OCI-LY7 (cell line): ENCODE measurements around the gene C6orf120. TPM values are rescaled to one million over a fixed set of nuclear protein-coding genes. Genes with fewer than 3 reads are reported as not detected.

ENCODE experiments used
- BruUV-seq: library from RNA; stranded (reverse); fragments of 400-500 nt; replicated peaks from 2 replicates; lab custom pipeline; 2021; lab: Mats Ljungman, UMichigan
- CTCF ChIA-PET: fragments of 300-600 bp; sonication (Branson Sonifier 250); formaldehyde crosslinking; loops from one replicate; lab custom pipeline; 2022; ENCODE audit warnings: antibody characterized with exemption; ENCODE audit not compliant: unreplicated experiment; lab: Charles Lee
- POLR2A ChIA-PET: fragments of 300-600 bp; sonication (Branson Sonifier 250); formaldehyde crosslinking; loops from one replicate; lab custom pipeline; 2022; ENCODE audit warnings: antibody characterized with exemption; lab: Charles Lee
- DNase-seq: peaks from one replicate; pipeline ENCODE4 v3.0.0-alpha.2; 2015; ENCODE audit warnings: low spot score
- H2AFZ ChIP-seq: fragments of 200-600 bp; sonication (generic), shearing (Covaris generic); 2 replicates; pipeline ENCODE4 v1.6.1; 2014; ENCODE audit warnings: mild to moderate bottlenecking, antibody characterized with exemption, low read length, moderate library complexity
- H3K27ac ChIP-seq: fragments of 200-600 bp; sonication (generic); 2 replicates; pipeline ENCODE4 v1.5.1; 2014; ENCODE audit warnings: mixed run types, low read depth, mild to moderate bottlenecking, moderate library complexity, low read length, inconsistent platforms; ENCODE audit not compliant: poor library complexity, severe bottlenecking
- H3K36me3 ChIP-seq: fragments of 200-600 bp; sonication (generic); 2 replicates; pipeline ENCODE4 v1.6.1; 2014; ENCODE audit warnings: mild to moderate bottlenecking, antibody characterized with exemption, low read length, moderate library complexity, mixed read lengths; ENCODE audit not compliant: insufficient read depth
- H3K4me1 ChIP-seq: fragments of 200-600 bp; sonication (generic); 2 replicates; pipeline ENCODE4 v1.5.1; 2014; ENCODE audit warnings: mild to moderate bottlenecking, low read length; ENCODE audit not compliant: insufficient read depth, poor library complexity, severe bottlenecking
- H3K4me2 ChIP-seq: fragments of 200-600 bp; sonication (generic); 2 replicates; pipeline ENCODE4 v1.6.1; 2014; ENCODE audit warnings: mild to moderate bottlenecking, low read length
- H3K4me3 ChIP-seq: fragments of 200-600 bp; sonication (generic); 2 replicates; pipeline ENCODE4 v1.5.1; 2014; ENCODE audit warnings: mild to moderate bottlenecking, low read depth, low read length; ENCODE audit not compliant: poor library complexity, severe bottlenecking
- H3K79me2 ChIP-seq: fragments of 200-600 bp; sonication (generic); 2 replicates; pipeline ENCODE4 v1.6.1; 2016; ENCODE audit warnings: low read depth, mild to moderate bottlenecking, low read length, moderate library complexity, mixed read lengths; ENCODE audit not compliant: insufficient read depth
- H3K9me2 ChIP-seq: fragments of 200-600 bp; sonication (generic); 2 replicates; pipeline ENCODE4 v1.6.1; 2016; ENCODE audit warnings: mild to moderate bottlenecking, low read length, mixed read lengths; ENCODE audit not compliant: insufficient read depth
- H3K9me3 ChIP-seq: fragments of 200-600 bp; sonication (generic); 2 replicates; pipeline ENCODE4 v1.6.1; 2014; ENCODE audit warnings: mild to moderate bottlenecking, mixed run types, low read length, mixed read lengths
- H4K20me1 ChIP-seq: fragments of 200-600 bp; sonication (generic); 2 replicates; pipeline ENCODE4 v1.6.1; 2014; ENCODE audit warnings: mild to moderate bottlenecking, antibody characterized with exemption, low read length, moderate library complexity, mixed read lengths; ENCODE audit not compliant: insufficient read depth
- EZH2phosphoT487 ChIP-seq: fragments of 200-600 bp; sonication (generic); IDR thresholded peaks from 2 replicates; pipeline ENCODE4 v1.6.1; 2018; ENCODE audit warnings: low read depth, borderline replicate concordance, mild to moderate bottlenecking, mixed run types, antibody characterized with exemption, low read length, moderate library complexity, mixed read lengths
- intact Hi-C: fragments of 100-400 bp; cut with micrococcal nuclease; formaldehyde crosslinking; loops from one replicate; pipeline ENCODE4 v1.10.0; 2022; ENCODE audit not compliant: unreplicated experiment
- total RNA-seq, 2 experiments: library from RNA; depleted of rRNA in 1 of 2; stranded (reverse); fragments of >200 nt in 1 of 2; shearing (Covaris generic) in 1 of 2; gene quantifications; 2 replicates each; pipeline ENCODE4 v1.2.3, GENCODE V29; 2014 to 2022
- TF ChIP-seq, protein P1 (sequence below): fragments of 200-600 bp; sonication (generic); conservative IDR thresholded peaks from 2 replicates; pipeline ENCODE4 v1.5.1; 2014; ENCODE audit warnings: mild to moderate bottlenecking, antibody characterized with exemption, low read length, moderate library complexity, mixed read lengths

Gene C6orf120
- total RNA-seq, 2 experiments from 2014 or later: 19.0 to 30.3 TPM

DNA sequence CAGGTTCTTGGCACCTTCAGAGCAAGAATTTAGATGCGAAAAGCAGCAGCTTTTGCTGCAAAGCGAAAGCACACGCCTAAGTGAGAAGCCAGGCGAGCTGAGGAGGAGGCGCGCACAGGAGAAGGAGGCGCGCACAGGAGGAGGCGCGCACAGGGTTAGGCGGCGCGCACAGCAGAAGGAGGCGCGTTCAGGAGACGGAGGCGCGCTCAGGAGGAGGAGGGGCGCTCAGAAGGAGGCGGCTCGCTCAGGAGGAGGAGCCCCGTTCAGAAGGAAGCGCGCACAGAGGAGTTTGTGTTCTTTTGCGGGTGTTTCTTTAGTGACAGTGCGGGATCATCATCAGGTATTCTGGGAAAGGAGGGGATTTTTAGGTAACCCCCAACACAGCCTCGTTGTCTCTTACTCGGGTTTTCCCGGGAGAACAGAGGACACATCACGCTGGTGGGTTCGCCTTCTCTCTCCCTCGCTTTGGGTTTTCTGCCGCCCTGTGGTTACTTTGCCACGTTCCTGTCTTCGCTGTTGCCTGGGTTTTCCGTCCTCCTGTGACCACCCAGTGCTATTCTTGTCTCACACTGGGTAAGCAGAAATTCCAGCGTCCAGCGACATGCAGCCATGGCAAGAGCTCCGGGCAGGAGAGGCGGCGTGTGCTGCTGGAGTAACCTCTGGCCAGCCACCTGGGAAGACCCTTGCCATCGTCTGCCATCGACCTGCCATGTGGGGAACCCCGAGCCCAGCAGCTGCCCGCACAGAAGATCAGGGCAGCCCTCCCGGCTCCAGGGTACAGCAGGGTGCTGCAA, 47.1 kb upstream of the C6orf120 start:
- Histone ChIP-seq H3K36me3 (peaks cover 66% of the 10 kb centered on the region), H4K20me1 (no peaks in the 10 kb centered on the region), H2AFZ (no peak overlapping the region; the same call in 1 of the 2 replicates), H3K9me2 (no peaks in the 10 kb centered on the region), H3K4me2 (peak overlapping the region; percentile 40; the same call in 1 of the 2 replicates), H3K4me3 (peak overlapping the region; percentile 51), H3K4me1 (no peaks in the 10 kb centered on the region), H3K79me2 (no peaks in the 10 kb centered on the region), H3K27ac (no peak overlapping the region), H3K9me3 (no peaks in the 10 kb centered on the region)
- peak; percentile 56 for DNase-seq
- BruUV-seq: no TSS peak
- ChIA-PET CTCF (no interaction called here), POLR2A (no interaction called here)
- TF ChIP-seq, protein P1, sequence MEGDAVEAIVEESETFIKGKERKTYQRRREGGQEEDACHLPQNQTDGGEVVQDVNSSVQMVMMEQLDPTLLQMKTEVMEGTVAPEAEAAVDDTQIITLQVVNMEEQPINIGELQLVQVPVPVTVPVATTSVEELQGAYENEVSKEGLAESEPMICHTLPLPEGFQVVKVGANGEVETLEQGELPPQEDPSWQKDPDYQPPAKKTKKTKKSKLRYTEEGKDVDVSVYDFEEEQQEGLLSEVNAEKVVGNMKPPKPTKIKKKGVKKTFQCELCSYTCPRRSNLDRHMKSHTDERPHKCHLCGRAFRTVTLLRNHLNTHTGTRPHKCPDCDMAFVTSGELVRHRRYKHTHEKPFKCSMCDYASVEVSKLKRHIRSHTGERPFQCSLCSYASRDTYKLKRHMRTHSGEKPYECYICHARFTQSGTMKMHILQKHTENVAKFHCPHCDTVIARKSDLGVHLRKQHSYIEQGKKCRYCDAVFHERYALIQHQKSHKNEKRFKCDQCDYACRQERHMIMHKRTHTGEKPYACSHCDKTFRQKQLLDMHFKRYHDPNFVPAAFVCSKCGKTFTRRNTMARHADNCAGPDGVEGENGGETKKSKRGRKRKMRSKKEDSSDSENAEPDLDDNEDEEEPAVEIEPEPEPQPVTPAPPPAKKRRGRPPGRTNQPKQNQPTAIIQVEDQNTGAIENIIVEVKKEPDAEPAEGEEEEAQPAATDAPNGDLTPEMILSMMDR: no peak
- TF ChIP-seq EZH2phosphoT487: no peak
- intact Hi-C loops: no loop called here

GRCh38 chr6:169656546-169657283, 45.2 kb upstream of the C6orf120 start:
- Histone ChIP-seq H3K36me3 (peaks cover 72% of the 10 kb centered on the region), H3K9me3 (no peaks in the 10 kb centered on the region), H4K20me1 (no peaks in the 10 kb centered on the region), H3K27ac (no peak overlapping the region), H3K79me2 (no peaks in the 10 kb centered on the region), H3K4me2 (no peak overlapping the region), H3K4me3 (no peak overlapping the region), H3K9me2 (no peaks in the 10 kb centered on the region), H3K4me1 (no peaks in the 10 kb centered on the region), H2AFZ (no peak overlapping the region)
- TF ChIP-seq, protein P1: no peak
- no peak for TF ChIP-seq EZH2phosphoT487
- ChIA-PET POLR2A (no interaction called here), CTCF (no interaction called here)
- intact Hi-C loops: no loop called here
- no TSS peak for BruUV-seq
- no peak for DNase-seq

DNA sequence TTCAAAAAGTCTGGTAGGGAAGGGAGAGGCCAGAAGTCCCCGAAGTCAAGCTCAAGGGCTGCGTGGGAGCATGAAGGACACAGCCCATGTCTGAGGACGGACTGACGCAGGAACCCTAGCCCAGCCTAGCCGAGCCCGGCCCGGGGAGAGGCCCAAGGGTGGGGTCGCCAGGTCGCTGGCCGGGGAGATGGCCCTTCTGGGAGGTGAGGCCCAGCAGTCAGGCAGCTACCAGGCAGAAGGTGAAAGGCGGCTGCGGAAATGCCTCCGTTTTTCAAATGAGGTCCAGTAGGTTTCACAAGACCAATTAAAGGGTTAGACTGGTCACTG, 44.7 kb upstream of the C6orf120 start:
- CTCF ChIA-PET: no interaction called here
- Histone ChIP-seq H2AFZ (no peak overlapping the region), H3K4me3 (no peak overlapping the region), H3K4me1 (no peaks in the 10 kb centered on the region), H3K36me3 (peaks cover 78% of the 10 kb centered on the region), H3K27ac (no peak overlapping the region), H3K4me2 (no peak overlapping the region), H4K20me1 (no peaks in the 10 kb centered on the region), H3K9me2 (no peaks in the 10 kb centered on the region), H3K79me2 (no peaks in the 10 kb centered on the region), H3K9me3 (no peaks in the 10 kb centered on the region)
- no peak for DNase-seq
- no peak for TF ChIP-seq EZH2phosphoT487
- TF ChIP-seq, protein P1: no peak
- no TSS peak for BruUV-seq
- intact Hi-C loops: no loop called here
- POLR2A ChIA-PET: no interaction called here
